Fibroblast of lung (primary cell): ENCODE results near the gene NYAP1.
"Not testable (repeated sequence)": the region's sequence is repeated elsewhere in the genome, so short reads cannot be mapped to it uniquely, and the experiment has no call there.

Source experiments
- CTCF ChIP-seq, 2 donors: IDR thresholded peaks in 1 of 2; conservative IDR thresholded peaks in 1 of 2; 1 replicate in 1 of 2; 2 replicates in 1 of 2; pipeline ENCODE4 v1.5.1; 2011 to 2012; ENCODE audit warnings: low read length in 2 of 2, control low read depth in 1 of 2, inconsistent platforms in 1 of 2, low read depth in 1 of 2, mild to moderate bottlenecking in 1 of 2
- EZH2 ChIP-seq: IDR thresholded peaks from 2 replicates; pipeline ENCODE4 v1.5.1; 2012; ENCODE audit warnings: low read length, control low read depth, mild to moderate bottlenecking; ENCODE audit errors: missing control alignments

- TF ChIP-seq CTCF (conservative IDR thresholded peaks at IDR 0.05 in 1 of 2, IDR thresholded peaks at IDR 0.05 in 1 of 2; ENCODE audit: low read depth in 1 of 2, low read length in 2 of 2); EZH2: not testable (repeated sequence)
These were observed 39.5 kb downstream of the NYAP1 start for GRCh38 chr7:100523192-100523591.
